K562 (cell line): Measurements from ENCODE around the gene NEB. TPM values are rescaled to one million over a fixed set of nuclear protein-coding genes. Genes with fewer than 3 reads are reported as not detected.

Source experiments
- ATAC-seq: fragments of 200-7000 bp; cut with Tn5 transposase; 3 replicates; pipeline ENCODE4 v1.9.1; 2020; ENCODE audit warnings: moderate library complexity
- BruUV-seq: library from RNA; stranded (reverse); fragments of 400-500 nt; replicated peaks from 2 replicates; lab custom pipeline; 2021; lab: Mats Ljungman, UMichigan
- CTCF ChIA-PET: fragments of 300-600 bp; formaldehyde crosslinking; extraction: SDS; loops from one replicate; lab custom pipeline; 2021; ENCODE audit warnings: low intra/inter-chr PET ratio; lab: Yijun Ruan, JAX
- POLR2A ChIA-PET: fragments of 300-600, 350-650 bp; sonication (Branson Sonifier 250); formaldehyde crosslinking; extraction: SDS; loops from one replicate; lab custom pipeline; 2021; ENCODE audit warnings: antibody characterized with exemption, inconsistent platforms; lab: Yijun Ruan, JAX
- DNase-seq, 4 experiments: peaks; one replicate each; pipeline versions ENCODE4 v3.0.0 to v3.0.0-alpha.2; 2011 to 2018; ENCODE audit warnings: low spot score in 3 of 4, mixed read lengths in 3 of 4; ENCODE audit errors: extremely low read depth in 1 of 4
- FAIRE-seq: peaks from 2 replicates; lab custom pipeline; 2011; peaks lifted over from hg19 to GRCh38; lab: Jason Lieb, UNC
- H2AFZ ChIP-seq: 2 replicates; pipeline ENCODE4 v1.6.0; 2011; ENCODE audit warnings: low read depth, low read length, control low read depth, inconsistent platforms
- H3K27ac ChIP-seq: fragments of 200-600 bp; 3 replicates; pipeline ENCODE4 v1.8.0; 2011; ENCODE audit warnings: low read depth, mild to moderate bottlenecking, control low read depth, inconsistent platforms, low read length, moderate library complexity, mixed read lengths; ENCODE audit errors: extremely low read depth
- H3K27me3 ChIP-seq, 2 experiments: fragments of 300-600 bp in 1 of 2; 2 replicates in 1 of 2; 3 replicates in 1 of 2; pipeline versions ENCODE4 v1.6.0 to v1.8.0; 2011; ENCODE audit warnings: inconsistent platforms in 2 of 2, low read length in 2 of 2, mild to moderate bottlenecking in 1 of 2, mixed read lengths in 1 of 2, moderate library complexity in 1 of 2; ENCODE audit not compliant: control insufficient read depth in 2 of 2, insufficient read depth in 2 of 2
- H3K36me3 ChIP-seq: fragments of 300-600 bp; 3 replicates; pipeline ENCODE4 v1.8.0; 2011; ENCODE audit warnings: mild to moderate bottlenecking, low read length, inconsistent platforms; ENCODE audit not compliant: control insufficient read depth, insufficient read depth
- H3K4me1 ChIP-seq, 2 experiments: fragments of 200-600 bp in 1 of 2; replicated peaks in 1 of 2; 2 replicates in 1 of 2; 3 replicates in 1 of 2; pipeline versions ENCODE4 v1.5.1 to v1.8.0; 2011; ENCODE audit warnings: inconsistent platforms in 2 of 2, low read length in 2 of 2, mild to moderate bottlenecking in 1 of 2, mixed read lengths in 1 of 2, moderate library complexity in 1 of 2; ENCODE audit not compliant: control insufficient read depth in 2 of 2, insufficient read depth in 2 of 2
- H3K4me2 ChIP-seq: 2 replicates; pipeline ENCODE4 v1.6.1; 2011; ENCODE audit warnings: low read length, control low read depth, inconsistent platforms, mixed read lengths; ENCODE audit not compliant: insufficient read depth
- H3K4me3 ChIP-seq: fragments of 200-600 bp; sonication (generic), shearing (Covaris generic); 2 replicates; pipeline ENCODE4 v1.5.1; 2016; ENCODE audit warnings: control low read depth, inconsistent platforms
- H3K79me2 ChIP-seq: fragments of 200-600 bp; 3 replicates; pipeline ENCODE4 v1.8.0; 2011; ENCODE audit warnings: low read length, inconsistent platforms; ENCODE audit not compliant: control insufficient read depth, insufficient read depth
- H3K9ac ChIP-seq, 2 experiments: 2 replicates each; pipeline versions ENCODE4 v1.6.0 to v1.6.1; 2011; ENCODE audit warnings: low read depth in 2 of 2, low read length in 2 of 2, control low read depth in 1 of 2, inconsistent platforms in 1 of 2, mild to moderate bottlenecking in 1 of 2, mixed read lengths in 1 of 2; ENCODE audit not compliant: insufficient read depth in 1 of 2
- H3K9me1 ChIP-seq: one replicate; pipeline ENCODE4 v1.6.0; 2011; ENCODE audit warnings: inconsistent platforms, mild to moderate bottlenecking, low read length, moderate library complexity; ENCODE audit not compliant: control insufficient read depth, insufficient read depth
- H3K9me3 ChIP-seq: replicated peaks from 2 replicates; pipeline ENCODE4 v1.5.1; 2011; ENCODE audit warnings: low read depth, low read length, inconsistent platforms; ENCODE audit not compliant: control insufficient read depth, insufficient read depth
- H4K20me1 ChIP-seq: replicated peaks from 2 replicates; pipeline ENCODE4 v1.6.1; 2011; ENCODE audit warnings: low read length, inconsistent platforms, mixed read lengths; ENCODE audit not compliant: control insufficient read depth, insufficient read depth
- C11orf30 ChIP-seq: fragments of 450-650 bp; IDR thresholded peaks from 2 replicates; pipeline ENCODE4 v1.6.1; 2016; ENCODE audit warnings: low read depth, mild to moderate bottlenecking
- DDX20 ChIP-seq: fragments of 450-650 bp; IDR thresholded peaks from 2 replicates; pipeline ENCODE4 v1.6.1; 2016; ENCODE audit warnings: missing genetic modification characterization, low read depth, mild to moderate bottlenecking, missing compliant biosample characterization, moderate library complexity
- GABPB1 ChIP-seq: sonication (generic); formaldehyde crosslinking; IDR thresholded peaks from 2 replicates; pipeline ENCODE4 v1.8.0; 2022; ENCODE audit warnings: mild to moderate bottlenecking, missing genetic modification reagents
- MTA1 ChIP-seq: fragments of 450-650 bp; IDR thresholded peaks from 2 replicates; pipeline ENCODE4 v1.6.1; 2017; ENCODE audit warnings: borderline replicate concordance
- NCOA2 ChIP-seq, 2 experiments: fragments of 450-650 bp; IDR thresholded peaks; 2 replicates each; pipeline ENCODE4 v1.6.1; 2018; ENCODE audit warnings: mild to moderate bottlenecking in 2 of 2, moderate library complexity in 1 of 2; ENCODE audit not compliant: partially characterized antibody in 2 of 2
- PTTG1 ChIP-seq: fragments of 450-650 bp; IDR thresholded peaks from 2 replicates; pipeline ENCODE4 v1.6.1; 2016; ENCODE audit warnings: low read depth, mild to moderate bottlenecking, missing genetic modification characterization, missing compliant biosample characterization
- TEAD1 ChIP-seq, 2 experiments: fragments of 450-650 bp in 1 of 2; sonication (generic) in 1 of 2; formaldehyde crosslinking; IDR thresholded peaks; 2 replicates each; pipeline versions ENCODE4 v1.4.0 to v1.8.0; 2020 to 2022; ENCODE audit warnings: mild to moderate bottlenecking in 2 of 2, missing genetic modification reagents in 1 of 2
- TOE1 ChIP-seq, 2 experiments: fragments of 450-650 bp in 1 of 2; sonication (generic) in 1 of 2; formaldehyde crosslinking in 1 of 2; IDR thresholded peaks; 2 replicates each; pipeline versions ENCODE4 v1.7.1 to v1.8.0; 2016 to 2022; ENCODE audit warnings: borderline replicate concordance in 2 of 2, mild to moderate bottlenecking in 2 of 2, antibody characterized with exemption in 1 of 2, inconsistent platforms in 1 of 2, low read depth in 1 of 2, missing genetic modification reagents in 1 of 2, moderate library complexity in 1 of 2
- ZNF384 ChIP-seq: IDR thresholded peaks from 2 replicates; pipeline ENCODE4 v1.6.1; 2012; ENCODE audit warnings: low read depth, low read length, improper control_type of control experiment
- WGBS: fragments of 100-300 bp; shearing (Covaris generic); methylation state at CpG from one replicate; pipeline ENCODE4 v1.1.6; 2016; ENCODE audit warnings: low coverage, mixed read lengths; ENCODE audit not compliant: insufficient coverage; ENCODE audit errors: missing lambda C conversion rate; 5-methylcytosine and 5-hydroxymethylcytosine counted together
- in situ Hi-C: fragments of 300-500 bp; cut with MboI; formaldehyde crosslinking; loops from 4 replicates; pipeline ENCODE4 v1.15.0; 2018; ENCODE audit warnings: inconsistent platforms, mixed read lengths
- intact Hi-C: fragments of 100-400 bp; cut with micrococcal nuclease; formaldehyde crosslinking; loops from 2 replicates; pipeline ENCODE4 v1.14.2; 2022
- polyA plus RNA-seq, 8 experiments: library from polyadenylated mRNA; depleted of rRNA in 4 of 8; stranded (reverse) in 5 of 8; unstranded in 3 of 8; fragments of >200 nt; fragmentation: Nextera tagmentation in 2 of 8; fragmentation: Illumina TruSeq in 1 of 8; extraction: Ambion mirVana in 2 of 8; extraction: Trizol in 1 of 8; gene quantifications; 2 replicates each; pipeline versions ENCODE4 v1.2.1 to v1.2.3, GENCODE V29; 2011 to 2014; ENCODE audit warnings: inconsistent platforms in 1 of 8, missing spikeins in 1 of 8
- total RNA-seq, 7 experiments: library from RNA; depleted of rRNA in 6 of 7; stranded (reverse); fragments of >200 nt in 6 of 7; fragmentation: Illumina TruSeq in 2 of 7; extraction: Trizol in 2 of 7; gene quantifications; 2 replicates each; pipeline versions ENCODE4 v1.2.1 to v1.2.3, GENCODE V29; 2011 to 2021; ENCODE audit warnings: low replicate concordance in 1 of 7
- TF ChIP-seq, protein P1 (sequence below): fragments of 250-450 bp; sonication (Bioruptor Pico); IDR thresholded peaks from 2 replicates; pipeline ENCODE4 v1.5.0; 2020; ENCODE audit warnings: mild to moderate bottlenecking
- TF ChIP-seq, protein P2 (sequence below): fragments of 250-450 bp; sonication (Bioruptor Pico); IDR thresholded peaks from 2 replicates; pipeline ENCODE4 v1.4.0; 2020; ENCODE audit warnings: mild to moderate bottlenecking, moderate library complexity
- TF ChIP-seq, protein P3 (sequence below): sonication (generic); formaldehyde crosslinking; IDR thresholded peaks from 2 replicates; pipeline ENCODE4 v1.8.0; 2022; ENCODE audit warnings: mild to moderate bottlenecking, missing genetic modification reagents

NEB gene
- total and polyA plus RNA-seq, 9 of the 15 experiments (the other 6 are each of a cell fraction or from before 2014, with no cell fraction given), result 1.7 to 3.8 (median 2.9) TPM

DNA sequence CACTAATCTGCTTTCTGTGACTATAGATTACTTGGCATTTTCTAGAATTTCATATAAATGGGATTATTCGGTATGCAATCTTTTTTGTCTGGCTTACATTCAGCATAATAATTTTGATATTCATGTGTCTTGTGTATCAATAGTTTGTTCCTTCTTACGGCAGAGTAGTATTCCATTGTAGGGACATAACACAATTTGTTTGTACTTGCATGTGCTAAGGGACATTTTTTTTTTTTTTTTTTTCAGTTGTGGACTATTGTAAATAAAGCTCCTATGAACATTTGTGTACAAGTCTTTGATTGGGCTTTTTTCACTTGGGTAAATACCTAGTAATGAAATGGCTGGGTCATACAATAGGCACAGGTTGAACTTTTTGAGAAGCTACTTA is 48.9 kb upstream of the NEB start (continued):
- TF ChIP-seq, protein P1, sequence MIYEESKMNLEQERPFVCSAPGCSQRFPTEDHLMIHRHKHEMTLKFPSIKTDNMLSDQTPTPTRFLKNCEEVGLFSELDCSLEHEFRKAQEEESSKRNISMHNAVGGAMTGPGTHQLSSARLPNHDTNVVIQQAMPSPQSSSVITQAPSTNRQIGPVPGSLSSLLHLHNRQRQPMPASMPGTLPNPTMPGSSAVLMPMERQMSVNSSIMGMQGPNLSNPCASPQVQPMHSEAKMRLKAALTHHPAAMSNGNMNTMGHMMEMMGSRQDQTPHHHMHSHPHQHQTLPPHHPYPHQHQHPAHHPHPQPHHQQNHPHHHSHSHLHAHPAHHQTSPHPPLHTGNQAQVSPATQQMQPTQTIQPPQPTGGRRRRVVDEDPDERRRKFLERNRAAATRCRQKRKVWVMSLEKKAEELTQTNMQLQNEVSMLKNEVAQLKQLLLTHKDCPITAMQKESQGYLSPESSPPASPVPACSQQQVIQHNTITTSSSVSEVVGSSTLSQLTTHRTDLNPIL (CRISPR knock-in tag), result no peak
- TF ChIP-seq DDX20 (tag) (0 out of 2 replicates have a peak, but pooled peaks have one; percentile 16), TEAD1 (CRISPR knock-in tag; IDR thresholded peaks at IDR 0.05) (no peak), ZNF384 (peak; percentile 62; the same call in 1 of the 2 replicates), PTTG1 (tag) (peak; percentile 46; the same call in 1 of the 2 replicates)

DNA sequence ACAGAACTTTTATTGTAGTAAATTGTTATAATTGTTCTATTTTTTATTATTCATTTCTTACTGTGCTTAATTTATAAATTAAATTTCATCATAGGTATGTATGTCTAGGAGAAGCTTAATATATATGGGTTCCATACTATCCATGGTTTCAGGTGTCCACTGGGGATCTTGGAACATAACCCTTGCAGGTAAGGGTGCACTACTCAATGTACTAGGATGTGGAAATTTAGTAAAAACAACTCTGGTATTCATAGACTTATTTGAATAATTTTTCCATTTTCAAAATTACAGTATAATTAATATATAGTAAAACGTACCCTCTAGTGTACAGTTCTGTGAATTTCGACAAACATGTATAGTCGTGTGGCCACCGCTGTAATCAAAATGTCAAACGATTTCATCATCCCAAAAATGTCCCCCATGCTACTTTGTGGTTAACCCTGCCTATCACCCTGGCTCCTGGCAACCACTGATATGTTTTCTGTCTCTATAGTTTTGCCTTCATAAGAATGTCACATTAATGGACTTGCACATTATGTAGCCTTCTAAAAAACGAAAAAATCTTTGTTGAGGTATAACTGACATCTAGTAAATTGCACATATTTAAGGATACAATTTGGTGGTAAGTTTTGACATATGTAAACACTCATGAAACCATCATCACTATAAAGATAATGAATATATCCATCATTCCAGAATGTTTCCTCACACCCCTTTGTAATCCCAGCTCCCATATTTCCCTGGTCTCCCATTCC is 48.3 kb upstream of the NEB start:
- Histone ChIP-seq H3K9ac (peak overlapping the region in 1 of 2 experiments; percentile 45; a peak in 2 of 4 replicates), H3K9me1 (no peaks in the 10 kb centered on the region), H3K9me3 (no peaks in the 10 kb centered on the region; the same call in 1 of the 2 replicates), H4K20me1 (no peaks in the 10 kb centered on the region), H3K27me3 (no peaks in the 10 kb centered on the region), H2AFZ (no peak overlapping the region), H3K4me2 (peak overlapping the region; percentile 32), H3K4me3 (no peak overlapping the region), H3K27ac (peak overlapping the region; percentile 69), H3K36me3 (peaks cover 41% of the 10 kb centered on the region), H3K79me2 (no peaks in the 10 kb centered on the region), H3K4me1 (peaks cover 0 to 35% of the 10 kb centered on the region in 2 experiments)
- ChIA-PET CTCF (no interaction called here), POLR2A (interaction anchor here (0.6 to 2.4 kb wide), 3 partner anchors 14 to 493 kb away, joined by 3 to 6 read pairs (median 4); no protein-coding TSS in a partner anchor)
- FAIRE-seq (peak; percentile 79), DNase-seq (peak; percentile 66 to 88 (median 78)), ATAC-seq (peak; percentile 95)
- BruUV-seq, result no TSS peak
- 0% methylated on average over 6 of the region's 6 CpGs for WGBS
- in situ Hi-C loops (no loop called here), intact Hi-C loops (loop anchor here (5.0 kb wide), 1 partner anchor 85 kb away; no protein-coding TSS in a partner anchor)
- no peak; the same call in 1 of the 2 replicates for TF ChIP-seq C11orf30
- TF ChIP-seq GABPB1 (CRISPR knock-in tag), result 0 out of 2 replicates have a peak, but pooled peaks have one; percentile 42
- TF ChIP-seq, protein P2, sequence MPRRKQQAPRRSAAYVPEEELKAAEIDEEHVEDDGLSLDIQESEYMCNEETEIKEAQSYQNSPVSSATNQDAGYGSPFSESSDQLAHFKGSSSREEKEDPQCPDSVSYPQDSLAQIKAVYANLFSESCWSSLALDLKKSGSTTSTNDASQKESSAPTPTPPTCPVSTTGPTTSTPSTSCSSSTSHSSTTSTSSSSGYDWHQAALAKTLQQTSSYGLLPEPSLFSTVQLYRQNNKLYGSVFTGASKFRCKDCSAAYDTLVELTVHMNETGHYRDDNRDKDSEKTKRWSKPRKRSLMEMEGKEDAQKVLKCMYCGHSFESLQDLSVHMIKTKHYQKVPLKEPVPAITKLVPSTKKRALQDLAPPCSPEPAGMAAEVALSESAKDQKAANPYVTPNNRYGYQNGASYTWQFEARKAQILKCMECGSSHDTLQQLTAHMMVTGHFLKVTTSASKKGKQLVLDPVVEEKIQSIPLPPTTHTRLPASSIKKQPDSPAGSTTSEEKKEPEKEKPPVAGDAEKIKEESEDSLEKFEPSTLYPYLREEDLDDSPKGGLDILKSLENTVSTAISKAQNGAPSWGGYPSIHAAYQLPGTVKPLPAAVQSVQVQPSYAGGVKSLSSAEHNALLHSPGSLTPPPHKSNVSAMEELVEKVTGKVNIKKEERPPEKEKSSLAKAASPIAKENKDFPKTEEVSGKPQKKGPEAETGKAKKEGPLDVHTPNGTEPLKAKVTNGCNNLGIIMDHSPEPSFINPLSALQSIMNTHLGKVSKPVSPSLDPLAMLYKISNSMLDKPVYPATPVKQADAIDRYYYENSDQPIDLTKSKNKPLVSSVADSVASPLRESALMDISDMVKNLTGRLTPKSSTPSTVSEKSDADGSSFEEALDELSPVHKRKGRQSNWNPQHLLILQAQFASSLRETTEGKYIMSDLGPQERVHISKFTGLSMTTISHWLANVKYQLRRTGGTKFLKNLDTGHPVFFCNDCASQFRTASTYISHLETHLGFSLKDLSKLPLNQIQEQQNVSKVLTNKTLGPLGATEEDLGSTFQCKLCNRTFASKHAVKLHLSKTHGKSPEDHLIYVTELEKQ (CRISPR knock-in tag), result no peak
- TF ChIP-seq, protein P3, sequence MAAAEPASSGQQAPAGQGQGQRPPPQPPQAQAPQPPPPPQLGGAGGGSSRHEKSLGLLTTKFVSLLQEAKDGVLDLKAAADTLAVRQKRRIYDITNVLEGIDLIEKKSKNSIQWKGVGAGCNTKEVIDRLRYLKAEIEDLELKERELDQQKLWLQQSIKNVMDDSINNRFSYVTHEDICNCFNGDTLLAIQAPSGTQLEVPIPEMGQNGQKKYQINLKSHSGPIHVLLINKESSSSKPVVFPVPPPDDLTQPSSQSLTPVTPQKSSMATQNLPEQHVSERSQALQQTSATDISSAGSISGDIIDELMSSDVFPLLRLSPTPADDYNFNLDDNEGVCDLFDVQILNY (CRISPR knock-in tag), result no peak
- no peak for TF ChIP-seq MTA1
- TF ChIP-seq TOE1 (IDR thresholded peaks at IDR 0.05; ENCODE audit: borderline replicate concordance), result no peak; the same call in 1 of the 2 replicates
- no peak for TF ChIP-seq TOE1 (CRISPR knock-in tag; IDR thresholded peaks at IDR 0.05; ENCODE audit: borderline replicate concordance, low read depth)
- peak; percentile 62 to 69 for TF ChIP-seq NCOA2 (IDR thresholded peaks at IDR 0.05; ENCODE audit: partially characterized antibody in 2 of 2)
